GM21381 (cell line): Measurements from ENCODE around the gene GJB5.

Experiments used
- ATAC-seq: cut with Tn5 transposase; IDR thresholded peaks from one replicate; pipeline ENCODE4 v1.9.1; 2021; ENCODE audit warnings: mild to moderate bottlenecking, moderate library complexity; ENCODE audit not compliant: unreplicated experiment

The GJB5 gene

DNA sequence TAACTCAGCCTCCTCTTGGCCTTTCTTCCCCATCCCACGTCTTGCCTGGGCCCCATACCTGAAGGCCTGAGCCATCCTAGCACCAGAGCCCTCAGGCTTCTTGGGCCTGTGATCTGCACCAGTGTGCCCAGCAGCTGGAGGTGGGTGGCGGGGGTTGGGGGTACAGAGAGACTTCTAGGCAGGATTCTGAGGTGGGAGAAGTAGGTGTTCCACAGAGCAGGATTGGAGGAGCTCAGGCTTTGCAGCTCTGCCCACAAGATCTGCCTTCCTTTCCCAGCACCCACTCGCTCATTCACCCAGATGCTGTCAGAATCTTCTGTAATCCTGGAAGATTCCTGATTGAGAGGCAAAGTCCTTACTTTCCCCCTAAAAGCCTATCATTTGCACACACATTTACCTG, 10.0 kb upstream of the GJB5 start:
- no peak for ATAC-seq

- no peak for ATAC-seq
These were observed 9.2 kb upstream of the GJB5 start for GRCh38 chr1:34745666-34746065.

DNA sequence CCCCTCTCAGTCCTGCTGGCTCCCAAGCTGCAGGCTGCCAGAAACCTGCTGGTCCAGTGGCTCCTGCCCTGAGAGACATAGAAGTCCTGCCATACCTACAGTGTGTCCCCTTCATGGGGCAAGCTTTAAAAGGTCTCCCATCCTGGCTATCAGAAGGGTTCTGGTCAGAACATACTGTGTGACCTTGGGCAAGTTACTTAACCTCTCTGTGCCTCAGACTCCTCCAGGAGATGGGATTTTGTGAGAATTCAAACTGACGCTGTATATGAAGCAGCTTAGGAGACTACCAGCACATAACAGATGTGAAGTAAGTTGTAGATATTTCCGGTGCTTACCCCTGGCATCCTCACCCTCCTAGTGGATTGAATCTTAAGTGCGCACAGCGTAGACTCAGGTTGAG, 8.7 kb upstream of the GJB5 start:
- no peak for ATAC-seq

DNA sequence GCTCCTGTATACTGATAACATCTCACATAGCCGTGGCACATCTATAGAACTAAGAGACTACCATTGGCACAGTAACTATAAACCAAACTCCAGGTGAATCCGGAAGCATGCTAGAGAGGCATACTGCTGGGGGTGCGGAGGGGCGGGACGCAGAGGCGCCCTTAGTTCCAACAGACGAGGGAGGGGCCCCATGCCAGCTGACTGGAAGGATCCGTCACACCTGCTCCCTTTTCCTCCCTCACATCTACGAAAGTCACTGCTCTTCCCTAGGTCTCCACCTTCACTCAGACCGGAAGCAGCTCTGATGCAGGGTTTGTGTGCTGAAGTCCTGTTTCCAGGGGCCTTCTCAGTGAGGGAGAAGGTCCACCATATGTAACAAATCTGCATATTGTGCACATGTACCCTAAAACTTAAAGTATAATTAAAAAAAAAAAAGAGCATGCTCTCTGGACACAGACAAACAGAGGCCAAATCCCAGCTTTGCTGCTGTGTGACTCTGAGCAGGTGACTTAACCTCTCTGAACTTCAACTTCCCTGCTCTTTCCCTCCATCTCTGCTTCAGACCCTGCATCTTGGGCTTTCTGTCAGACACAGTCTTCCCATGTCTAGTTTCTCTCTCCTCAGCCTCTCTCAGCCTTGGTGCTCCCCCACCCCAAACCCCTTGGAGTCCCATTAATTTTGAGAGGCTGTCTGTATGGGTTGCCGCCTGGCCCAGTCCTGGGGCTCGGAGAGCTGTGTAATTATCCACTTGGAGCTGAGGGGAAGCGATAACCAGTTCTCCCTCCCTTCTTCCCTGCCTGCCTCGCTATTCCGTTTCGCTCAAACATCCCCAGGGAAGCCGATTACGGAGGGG, 7.8 kb upstream of the GJB5 start:
- ATAC-seq = no peak

DNA sequence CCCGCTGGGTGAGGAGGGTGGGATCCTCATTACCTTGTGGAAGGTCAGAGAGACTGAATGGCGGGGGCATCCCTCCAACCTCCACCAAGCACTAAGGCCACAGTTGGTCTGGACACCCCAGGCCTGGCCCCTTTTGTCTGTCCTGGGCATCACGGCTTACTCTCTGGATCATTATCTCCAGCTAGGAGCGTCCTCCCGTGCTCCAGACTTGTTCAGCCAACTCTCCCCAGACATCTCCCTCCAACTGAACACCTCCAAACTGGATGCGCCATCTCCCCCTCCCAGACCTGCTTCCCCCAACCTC, 7.3 kb upstream of the GJB5 start:
- no peak for ATAC-seq

- no peak for ATAC-seq
These were observed 4.9 kb upstream of the GJB5 start for GRCh38 chr1:34749992-34750391.

DNA sequence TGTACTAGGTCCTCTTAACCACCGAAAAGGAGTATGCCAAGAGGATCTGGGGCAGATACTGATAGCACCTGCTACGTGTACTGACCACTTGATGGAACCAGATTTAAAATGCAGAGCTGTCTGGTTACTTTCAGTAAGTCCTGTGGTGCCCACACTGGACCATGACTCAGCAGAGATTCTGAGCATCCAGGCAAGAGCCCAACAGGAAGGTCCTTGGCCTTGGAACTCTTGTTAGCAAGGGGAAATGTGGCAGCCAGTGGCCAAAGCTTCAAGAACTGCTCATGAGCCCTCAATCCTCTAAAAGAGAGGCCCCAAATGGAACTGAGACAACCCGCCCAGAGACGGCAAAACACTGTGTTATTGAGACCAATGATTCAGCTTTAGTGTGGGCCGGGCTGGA, 4.2 kb upstream of the GJB5 start:
- ATAC-seq = no peak

- ATAC-seq = no peak
These were observed 1.7 kb upstream of the GJB5 start for GRCh38 chr1:34753163-34753562.

DNA sequence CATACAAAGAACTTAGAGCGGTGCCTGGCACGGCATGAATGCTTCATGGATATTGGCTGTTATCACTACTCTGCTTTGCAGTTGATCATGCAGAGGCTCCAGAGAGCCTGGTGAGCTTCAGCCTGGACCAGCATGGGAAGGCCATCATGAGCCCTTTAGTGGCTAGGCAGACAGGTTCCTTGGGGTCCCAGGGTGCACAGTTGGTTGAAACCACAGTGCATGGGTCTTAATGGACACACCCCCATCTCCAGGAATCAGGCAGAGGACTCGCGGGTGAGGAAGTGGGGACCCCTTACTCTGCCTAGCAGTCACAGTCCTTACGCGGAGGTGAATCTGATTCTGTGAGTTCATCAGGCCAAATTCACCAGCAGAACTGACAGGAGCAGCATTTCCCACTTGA, 1.1 kb downstream of the GJB5 start:
- no peak for ATAC-seq

DNA sequence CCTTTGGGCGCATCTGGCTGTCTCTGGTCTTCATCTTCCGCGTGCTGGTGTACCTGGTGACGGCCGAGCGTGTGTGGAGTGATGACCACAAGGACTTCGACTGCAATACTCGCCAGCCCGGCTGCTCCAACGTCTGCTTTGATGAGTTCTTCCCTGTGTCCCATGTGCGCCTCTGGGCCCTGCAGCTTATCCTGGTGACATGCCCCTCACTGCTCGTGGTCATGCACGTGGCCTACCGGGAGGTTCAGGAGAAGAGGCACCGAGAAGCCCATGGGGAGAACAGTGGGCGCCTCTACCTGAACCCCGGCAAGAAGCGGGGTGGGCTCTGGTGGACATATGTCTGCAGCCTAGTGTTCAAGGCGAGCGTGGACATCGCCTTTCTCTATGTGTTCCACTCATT, 2.5 kb downstream of the GJB5 start:
- no peak for ATAC-seq

- ATAC-seq = no peak
These were observed 3.9 kb downstream of the GJB5 start for GRCh38 chr1:34758751-34759150.

GRCh38 chr1:34759503-34760357, 4.9 kb downstream of the GJB5 start, which contains the start of gene GJB4:
Gene GJB4 (plus strand): TSS chr1:34759740. CDS start chr1:34761255, 1,515 bp downstream.
- ATAC-seq = no peak

GRCh38 chr1:34761176-34761761, 6.4 kb downstream of the GJB5 start:
- no peak for ATAC-seq

DNA sequence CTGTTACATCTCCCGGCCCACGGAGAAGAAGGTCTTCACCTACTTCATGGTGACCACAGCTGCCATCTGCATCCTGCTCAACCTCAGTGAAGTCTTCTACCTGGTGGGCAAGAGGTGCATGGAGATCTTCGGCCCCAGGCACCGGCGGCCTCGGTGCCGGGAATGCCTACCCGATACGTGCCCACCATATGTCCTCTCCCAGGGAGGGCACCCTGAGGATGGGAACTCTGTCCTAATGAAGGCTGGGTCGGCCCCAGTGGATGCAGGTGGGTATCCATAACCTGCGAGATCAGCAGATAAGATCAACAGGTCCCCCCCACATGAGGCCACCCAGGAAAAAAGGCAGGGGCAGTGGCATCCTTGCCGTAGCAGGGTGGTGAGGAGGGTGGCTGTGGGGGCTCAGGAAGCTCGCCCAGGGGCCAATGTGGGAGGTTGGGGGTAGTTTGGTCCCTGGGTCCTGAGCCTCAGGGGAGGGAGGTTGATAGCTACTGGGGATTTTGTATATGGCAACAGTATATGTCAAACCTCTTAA, 7.0 kb downstream of the GJB5 start:
- ATAC-seq = no peak

DNA sequence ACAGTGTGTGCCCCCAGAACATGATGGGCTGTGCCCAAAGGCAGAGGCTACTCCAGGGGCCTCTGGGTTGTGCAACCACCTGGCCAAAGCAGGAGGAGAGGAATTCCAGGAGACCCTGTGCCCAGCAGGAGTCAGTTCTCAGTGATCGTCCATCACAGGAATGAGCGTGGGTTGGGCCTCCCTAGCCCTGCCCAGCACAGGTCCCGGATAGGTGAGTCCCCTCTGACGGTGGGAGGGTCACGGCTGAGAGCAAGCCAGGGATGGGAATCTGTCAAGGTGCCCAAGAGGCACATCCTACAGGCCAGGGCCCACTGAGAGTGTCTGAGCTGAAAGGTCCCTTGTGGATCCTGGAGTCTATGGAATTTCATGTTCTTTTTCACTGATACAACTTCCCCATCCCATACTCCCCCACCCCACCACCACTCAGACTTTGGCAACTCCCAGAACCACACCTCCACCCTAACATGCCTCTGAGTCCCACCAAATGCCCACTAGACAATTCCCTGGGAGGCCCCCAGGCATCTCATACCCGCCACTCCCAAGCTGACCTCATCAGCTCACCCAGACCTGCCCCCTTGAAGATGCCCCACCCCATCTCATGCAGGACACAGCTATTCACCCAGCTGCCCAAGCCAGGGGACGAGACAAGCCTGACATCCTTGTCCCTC, 7.8 kb downstream of the GJB5 start:
- no peak for ATAC-seq

DNA sequence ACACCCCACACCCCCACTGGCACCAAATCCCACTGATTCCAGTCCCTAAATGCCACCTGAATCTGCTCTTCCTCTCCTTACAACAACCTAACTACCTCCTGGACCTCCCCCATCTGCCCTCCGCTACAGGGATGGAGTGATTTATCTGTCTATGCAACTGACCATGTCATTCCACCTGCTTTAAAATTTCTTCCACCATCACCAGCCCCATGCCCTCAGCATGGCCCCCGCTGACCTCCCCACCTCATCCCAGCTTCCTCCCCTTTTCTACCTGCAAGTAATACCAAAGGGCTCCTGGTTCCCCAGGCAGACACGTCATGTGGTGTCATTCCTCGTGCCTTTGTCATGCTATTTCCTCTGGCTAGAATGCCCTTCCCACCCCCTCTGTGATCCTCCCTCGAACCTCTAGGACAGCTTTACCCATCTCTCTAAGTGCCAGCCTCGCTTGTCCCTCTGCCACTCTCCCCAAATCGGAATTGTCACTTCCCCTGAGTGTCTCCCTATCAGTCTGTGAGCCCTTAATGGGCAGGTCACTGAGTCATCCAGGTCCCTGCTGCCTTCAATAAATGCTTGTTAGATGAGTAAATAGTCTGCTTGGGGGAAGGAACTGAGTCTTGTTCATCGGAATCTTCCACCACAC, 8.4 kb downstream of the GJB5 start:
- no peak for ATAC-seq

DNA sequence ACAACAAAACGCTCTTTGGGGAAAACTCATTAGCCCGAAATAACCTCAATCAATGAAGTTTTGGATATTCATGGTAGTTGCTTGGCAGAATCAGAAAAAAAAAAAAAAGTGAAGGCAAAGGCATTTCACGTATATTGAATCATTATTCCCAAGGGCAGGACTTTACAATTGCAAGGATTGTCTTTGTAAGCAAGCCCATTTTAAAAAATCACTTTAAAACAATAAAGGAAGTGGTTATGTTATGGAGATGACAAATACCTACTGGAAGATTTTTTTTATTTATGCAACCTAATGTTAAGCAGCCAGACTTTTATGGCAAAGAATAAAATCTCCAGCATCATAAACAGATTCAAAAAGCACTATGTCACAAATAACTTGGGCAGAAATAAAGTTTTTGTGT, 14.0 kb downstream of the GJB5 start:
- no peak for ATAC-seq

DNA sequence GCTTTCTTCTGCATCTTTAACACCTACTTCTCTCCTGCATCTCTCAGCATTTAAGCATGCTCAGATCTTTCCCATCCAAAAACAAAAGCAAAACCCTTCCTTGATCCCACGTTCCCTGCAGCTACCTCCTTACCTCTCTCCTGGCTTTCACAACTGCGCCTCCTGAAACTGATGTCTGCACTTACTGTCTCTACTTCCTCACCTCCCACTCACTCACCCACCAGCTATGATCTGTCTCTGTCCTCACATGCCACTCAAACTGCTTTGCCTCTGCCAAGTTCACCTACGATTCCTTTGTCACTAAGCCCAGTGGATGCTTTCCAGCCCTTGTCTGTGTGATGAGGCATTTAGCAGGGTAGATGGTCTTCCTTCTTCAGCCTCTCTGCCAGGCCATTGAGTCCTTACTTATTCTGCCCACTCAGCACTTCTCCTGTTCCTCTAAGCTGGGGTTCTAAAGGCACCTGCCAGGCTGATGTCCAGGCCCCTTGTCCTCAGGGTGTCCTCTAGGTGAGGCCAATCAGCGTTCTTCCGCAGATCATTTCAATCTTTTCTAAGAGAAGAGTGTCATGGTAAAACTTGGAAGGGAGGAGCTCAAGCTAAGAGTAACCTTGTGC, 16.2 kb downstream of the GJB5 start:
- no peak for ATAC-seq

DNA sequence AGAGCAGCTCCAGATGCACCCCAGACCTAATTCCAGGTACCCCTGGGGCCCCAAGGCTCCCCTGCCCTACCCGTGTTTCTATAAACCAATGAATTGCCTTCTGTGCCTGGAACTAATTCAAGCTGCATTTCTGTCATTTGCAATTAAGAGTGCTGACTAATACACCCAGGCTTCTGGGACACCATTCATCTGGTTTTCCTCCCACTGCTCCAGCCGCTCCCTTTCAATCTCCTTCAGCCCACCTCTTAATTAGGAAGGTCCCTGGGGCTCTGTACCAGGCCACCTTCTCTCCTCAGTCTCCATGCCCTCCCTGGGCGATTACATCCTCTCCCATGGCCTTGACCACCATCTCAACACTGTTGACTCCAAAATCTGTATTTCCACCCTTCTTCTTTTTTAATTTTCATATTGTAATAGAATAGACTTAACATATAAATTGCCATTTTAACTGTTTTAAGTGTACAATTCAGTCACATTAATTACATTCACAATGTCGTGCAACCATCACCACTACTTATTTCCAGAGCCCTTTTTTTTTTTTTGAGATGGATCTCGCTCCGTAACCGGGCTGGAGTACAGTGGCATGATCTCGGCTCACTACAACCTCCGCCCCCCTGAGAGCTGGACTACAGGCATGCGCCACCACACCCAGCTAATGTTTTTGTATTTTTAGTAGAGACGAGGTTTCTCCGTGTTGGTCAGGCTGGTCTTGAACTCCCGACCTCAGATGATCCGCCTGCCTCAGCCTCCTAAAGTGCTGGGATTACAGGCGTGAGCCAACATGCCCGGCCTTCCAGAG, 16.9 kb downstream of the GJB5 start:
- no peak for ATAC-seq
